Activated CD8-positive, alpha-beta T cell treated with anti-CD3 and anti-CD28 coated beads, Interleukin-2, amount 10 ng/mL, durations not matched to agents 7 days and 5 days (primary cell): ENCODE data around the gene RGS9. TPM values are rescaled to one million over a fixed set of nuclear protein-coding genes. Genes with fewer than 3 reads are reported as not detected.

Source experiments
- ATAC-seq: fragments of 150-1000 bp; cut with Tn5 transposase; one replicate; pipeline ENCODE4 v1.10.0; 2021; ENCODE audit warnings: moderate library complexity
- CTCF ChIA-PET: fragments of 350-600 bp; sonication (Branson Sonifier 250); formaldehyde crosslinking; loops from one replicate; lab custom pipeline; 2021; ENCODE audit warnings: antibody characterized with exemption; lab: Charles Lee
- POLR2A ChIA-PET: fragments of 350-600 bp; sonication (Branson Sonifier 250); formaldehyde crosslinking; loops from one replicate; lab custom pipeline; 2021; ENCODE audit warnings: antibody characterized with exemption; lab: Charles Lee
- DNase-seq: peaks from one replicate; pipeline ENCODE4 v3.0.0-alpha.2; 2020
- H3K27ac Mint-ChIP-seq: one replicate; pipeline ENCODE4 v1.8.0; 2021; ENCODE audit warnings: mild to moderate bottlenecking, mixed read lengths
- H3K27me3 Mint-ChIP-seq: one replicate; pipeline ENCODE4 v1.8.0; 2021; ENCODE audit warnings: low read depth, mixed read lengths
- H3K36me3 Mint-ChIP-seq: one replicate; pipeline ENCODE4 v1.8.0; 2021; ENCODE audit warnings: low read depth, mixed read lengths
- H3K4me1 Mint-ChIP-seq: one replicate; pipeline ENCODE4 v1.8.0; 2021; ENCODE audit warnings: low read depth, mixed read lengths
- H3K4me3 Mint-ChIP-seq: one replicate; pipeline ENCODE4 v1.8.0; 2021; ENCODE audit warnings: mild to moderate bottlenecking, mixed read lengths
- H3K9me3 Mint-ChIP-seq: one replicate; pipeline ENCODE4 v1.8.0; 2022; ENCODE audit warnings: mixed read lengths; ENCODE audit not compliant: insufficient read depth
- total RNA-seq, 2 experiments: library from RNA; stranded (reverse); gene quantifications; one replicate each; pipeline ENCODE4 v1.2.3, GENCODE V29; 2021

Gene RGS9
- total RNA-seq, 2 experiments from 2014 or later, result 4.8 to 5.7 TPM

DNA sequence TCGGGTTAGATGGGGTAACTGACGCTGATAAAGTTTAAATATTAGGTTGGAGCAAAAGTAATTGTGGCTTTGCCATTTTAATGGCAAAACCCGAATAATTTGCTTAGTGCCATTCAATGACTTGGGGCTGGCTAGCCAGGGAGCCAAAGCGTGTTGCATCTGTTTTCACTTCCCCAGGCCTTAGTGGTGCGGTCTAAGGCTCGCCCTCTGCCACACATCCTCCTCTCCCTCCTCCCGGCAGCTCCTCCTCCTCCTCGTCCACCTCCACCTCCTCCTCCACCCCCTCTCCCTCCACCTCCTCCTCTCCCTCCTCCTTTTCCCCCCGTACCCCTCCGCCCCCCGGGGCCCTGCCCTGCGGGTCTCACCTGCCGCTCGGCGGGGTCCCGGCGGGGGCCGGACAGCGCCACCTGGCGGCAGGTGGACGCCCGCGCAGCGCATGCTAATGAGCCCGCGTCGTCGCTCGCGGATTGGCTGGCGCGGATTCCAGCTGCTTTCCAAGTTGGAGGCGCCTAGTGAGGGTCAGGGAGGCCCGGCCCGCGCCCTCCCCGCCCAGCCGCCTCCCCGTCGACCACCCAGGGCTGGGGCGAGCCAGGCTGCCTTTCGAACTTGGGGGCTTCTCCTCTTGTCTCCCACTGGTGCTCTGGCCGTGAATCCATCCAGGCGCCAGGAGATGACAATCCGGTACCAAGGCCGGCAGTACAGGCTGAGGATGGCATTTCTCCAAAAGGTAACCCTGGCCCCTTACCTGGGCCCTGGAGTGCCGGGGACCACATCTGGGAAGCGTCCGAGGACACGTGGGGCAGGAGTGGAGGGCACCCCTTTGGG, 36.6 kb upstream of the RGS9 start:
- POLR2A ChIA-PET, result interaction anchor here (0.6 to 1.8 kb wide), 5 partner anchors 22 to 115 kb away, joined by 3 to 6 read pairs (median 4); no protein-coding TSS in a partner anchor

DNA sequence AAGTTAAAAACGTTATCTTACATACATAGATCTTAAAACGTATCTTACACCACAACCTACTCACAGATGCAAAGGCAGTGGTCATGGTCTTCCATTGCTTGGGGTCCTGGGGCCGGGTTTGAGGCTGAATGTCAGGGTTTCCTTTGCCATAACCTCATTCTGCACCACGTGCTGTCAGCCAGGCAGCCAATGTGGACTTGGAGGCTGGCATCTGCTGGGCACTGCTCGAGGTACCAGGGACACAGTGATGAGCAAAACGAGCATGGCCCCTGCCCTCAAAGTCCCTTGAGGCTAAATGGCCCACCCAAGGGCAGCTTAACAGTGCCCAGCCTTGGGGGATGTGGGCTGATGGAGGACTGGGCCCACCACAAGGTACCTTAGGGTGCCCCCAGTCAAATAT, 35.8 kb upstream of the RGS9 start:
- Mint-ChIP-seq H3K9me3 (no peaks in the 10 kb centered on the region), H3K4me3 (peak overlapping the region; percentile 72), H3K4me1 (peaks cover 13% of the 10 kb centered on the region), H3K27me3 (peaks cover 7% of the 10 kb centered on the region), H3K36me3 (no peaks in the 10 kb centered on the region), H3K27ac (no peak overlapping the region)
- no peak for ATAC-seq
- no peak for DNase-seq
- ChIA-PET CTCF (interaction anchor here (0.8 to 5.1 kb wide), 26 partner anchors 8 to 182 kb away, joined by 3 to 40 read pairs (median 5); partner anchors contain the start of genes GNA13, LRRC37A3 and RGS9), POLR2A (interaction anchor here (0.9 to 1.8 kb wide), 2 partner anchors 82 to 116 kb away, joined by 3 to 6 read pairs; no protein-coding TSS in a partner anchor)

More for the DNA sequence above, 36.6 kb upstream of the RGS9 start:
- ATAC-seq (peak; percentile 94), DNase-seq (peak; percentile 84)
- H3K4me1 Mint-ChIP-seq, result peaks cover 18% of the 10 kb centered on the region
- CTCF ChIA-PET, result interaction anchor here (0.6 to 5.1 kb wide), 49 partner anchors 8 to 319 kb away, joined by 3 to 40 read pairs (median 4); partner anchors contain the start of genes GNA13, LRRC37A3 and RGS9
- no peaks in the 10 kb centered on the region for H3K36me3 Mint-ChIP-seq
- H3K27ac Mint-ChIP-seq, result peak overlapping the region; percentile 81
- peak overlapping the region; percentile 72 for H3K4me3 Mint-ChIP-seq
- H3K27me3 Mint-ChIP-seq, result peaks cover 7% of the 10 kb centered on the region
- no peaks in the 10 kb centered on the region for H3K9me3 Mint-ChIP-seq

DNA sequence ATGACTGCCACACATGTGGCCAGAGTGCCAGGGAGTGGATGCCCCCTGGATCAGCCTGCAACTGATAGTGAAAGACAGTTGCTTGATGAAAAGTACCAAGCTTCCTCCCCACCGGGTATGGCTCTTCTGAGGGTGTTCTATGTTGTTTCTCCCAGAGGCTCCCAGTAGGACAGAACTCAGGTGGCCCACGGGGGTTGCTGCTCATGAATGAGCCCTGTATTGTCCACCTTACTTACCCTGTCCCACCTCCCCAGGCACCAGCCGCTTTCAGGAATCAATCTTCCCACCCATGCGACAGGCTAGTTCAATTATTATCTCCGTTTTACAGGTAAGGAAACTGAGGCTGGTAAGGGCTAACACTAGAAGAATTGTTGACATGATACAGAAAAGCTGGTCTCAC, 34.9 kb upstream of the RGS9 start:
- Mint-ChIP-seq H3K4me3 (no peak overlapping the region), H3K36me3 (no peaks in the 10 kb centered on the region), H3K4me1 (peaks cover 13% of the 10 kb centered on the region), H3K27ac (no peak overlapping the region), H3K27me3 (peaks cover 4% of the 10 kb centered on the region), H3K9me3 (no peaks in the 10 kb centered on the region)
- ATAC-seq, result no peak
- ChIA-PET POLR2A (no interaction called here), CTCF (interaction anchor here (0.8 to 5.1 kb wide), 6 partner anchors 15 to 89 kb away, joined by 3 to 40 read pairs (median 13); partner anchors contain the start of gene RGS9)
- no peak for DNase-seq

GRCh38 chr17:65102788-65103187, 34.4 kb upstream of the RGS9 start:
- H3K9me3 Mint-ChIP-seq, result no peaks in the 10 kb centered on the region
- peaks cover 8% of the 10 kb centered on the region for H3K27me3 Mint-ChIP-seq
- H3K36me3 Mint-ChIP-seq, result no peaks in the 10 kb centered on the region
- DNase-seq, result no peak
- CTCF ChIA-PET, result interaction anchor here (0.8 to 5.1 kb wide), 4 partner anchors 18 to 89 kb away, joined by 3 to 40 read pairs (median 16); partner anchors contain the start of gene RGS9
- ATAC-seq, result no peak
- no peak overlapping the region for H3K4me3 Mint-ChIP-seq
- POLR2A ChIA-PET, result no interaction called here
- no peak overlapping the region for H3K27ac Mint-ChIP-seq
- peaks cover 13% of the 10 kb centered on the region for H3K4me1 Mint-ChIP-seq

- POLR2A ChIA-PET, result no interaction called here
These were observed 33.7 kb upstream of the RGS9 start for GRCh38 chr17:65103431-65103830.

DNA sequence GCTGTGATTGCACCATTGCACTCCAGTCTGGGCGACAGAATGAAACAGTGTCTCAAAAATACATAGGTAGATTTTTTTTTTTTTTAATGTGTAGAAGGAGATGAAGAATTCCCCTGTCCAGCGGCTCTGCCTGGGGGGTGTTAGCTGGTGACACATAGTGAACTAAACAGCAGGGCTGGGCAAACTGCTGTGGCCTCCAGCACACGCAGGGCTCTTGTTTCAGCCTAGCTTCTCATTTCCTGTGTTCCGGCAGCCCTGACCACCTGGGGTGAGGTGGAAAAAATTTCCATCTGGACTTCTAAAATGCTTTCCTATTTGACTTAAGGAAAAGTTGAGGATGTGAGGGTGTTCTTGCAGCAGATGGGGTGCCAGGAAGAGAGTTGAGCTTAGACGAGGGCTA, 33.3 kb upstream of the RGS9 start:
- POLR2A ChIA-PET, result no interaction called here
- H3K27ac Mint-ChIP-seq, result no peak overlapping the region
- H3K4me3 Mint-ChIP-seq, result no peak overlapping the region

More at GRCh38 chr17:65103431-65103830, 33.7 kb upstream of the RGS9 start:
- Mint-ChIP-seq H3K4me1 (peaks cover 13% of the 10 kb centered on the region), H3K27me3 (peaks cover 11% of the 10 kb centered on the region), H3K36me3 (no peaks in the 10 kb centered on the region), H3K9me3 (no peaks in the 10 kb centered on the region), H3K27ac (no peak overlapping the region), H3K4me3 (no peak overlapping the region)
- DNase-seq, result no peak
- CTCF ChIA-PET, result interaction anchor here (0.7 to 5.1 kb wide), 2 partner anchors 13 to 32 kb away, joined by 3 to 40 read pairs; partner anchors contain the start of gene RGS9
- ATAC-seq, result no peak

DNA sequence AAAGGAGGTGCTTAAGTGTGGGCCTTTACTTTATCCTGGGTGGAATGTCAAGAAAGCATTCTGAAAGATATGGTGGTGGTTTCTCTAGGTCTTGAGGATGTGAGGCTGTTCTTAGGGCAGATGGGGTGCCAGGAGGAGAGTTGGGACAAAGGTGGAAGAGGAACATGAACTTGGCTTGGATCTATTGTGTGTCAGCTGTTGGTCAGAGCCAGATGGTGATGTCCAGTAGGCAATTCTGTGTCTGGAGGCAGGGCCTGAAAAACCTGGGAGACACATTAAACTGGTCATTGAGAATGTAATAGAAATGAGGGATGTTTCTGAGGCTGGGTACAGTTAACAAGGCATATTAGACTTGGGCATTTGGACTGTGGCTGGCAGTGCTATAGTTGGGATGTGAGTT, 32.6 kb upstream of the RGS9 start:
- ChIA-PET POLR2A (no interaction called here), CTCF (interaction anchor here (0.5 kb wide), 1 partner anchor 127 kb away, joined by 3 read pairs; no protein-coding TSS in a partner anchor)
- Mint-ChIP-seq H3K4me1 (peaks cover 13% of the 10 kb centered on the region), H3K27ac (no peak overlapping the region), H3K4me3 (no peak overlapping the region), H3K27me3 (peaks cover 19% of the 10 kb centered on the region), H3K36me3 (no peaks in the 10 kb centered on the region), H3K9me3 (no peaks in the 10 kb centered on the region)
- ATAC-seq (no peak), DNase-seq (no peak)

More for the DNA sequence above, 33.3 kb upstream of the RGS9 start:
- no peaks in the 10 kb centered on the region for H3K36me3 Mint-ChIP-seq
- no peak for ATAC-seq
- H3K4me1 Mint-ChIP-seq, result peaks cover 13% of the 10 kb centered on the region
- CTCF ChIA-PET, result interaction anchor here (0.5 to 5.1 kb wide), 3 partner anchors 12 to 126 kb away, joined by 3 to 40 read pairs (median 3); partner anchors contain the start of gene RGS9
- no peak for DNase-seq
- peaks cover 14% of the 10 kb centered on the region for H3K27me3 Mint-ChIP-seq
- no peaks in the 10 kb centered on the region for H3K9me3 Mint-ChIP-seq

- Mint-ChIP-seq H3K4me1 (peaks cover 11% of the 10 kb centered on the region), H3K27ac (no peak overlapping the region), H3K4me3 (no peak overlapping the region), H3K36me3 (no peaks in the 10 kb centered on the region), H3K27me3 (peaks cover 22% of the 10 kb centered on the region), H3K9me3 (no peaks in the 10 kb centered on the region)
- ATAC-seq (no peak), DNase-seq (no peak)
- CTCF ChIA-PET, result no interaction called here
- POLR2A ChIA-PET, result no interaction called here
These were observed 32.2 kb upstream of the RGS9 start for GRCh38 chr17:65104973-65105372.

GRCh38 chr17:65108152-65108551, 29.0 kb upstream of the RGS9 start:
- H3K36me3 Mint-ChIP-seq, result no peaks in the 10 kb centered on the region
- peaks cover 28% of the 10 kb centered on the region for H3K27me3 Mint-ChIP-seq
- H3K4me3 Mint-ChIP-seq, result no peak overlapping the region
- H3K27ac Mint-ChIP-seq, result no peak overlapping the region
- ATAC-seq (no peak), DNase-seq (no peak)
- no peaks in the 10 kb centered on the region for H3K4me1 Mint-ChIP-seq
- no peaks in the 10 kb centered on the region for H3K9me3 Mint-ChIP-seq
- POLR2A ChIA-PET, result no interaction called here
- CTCF ChIA-PET, result no interaction called here

DNA sequence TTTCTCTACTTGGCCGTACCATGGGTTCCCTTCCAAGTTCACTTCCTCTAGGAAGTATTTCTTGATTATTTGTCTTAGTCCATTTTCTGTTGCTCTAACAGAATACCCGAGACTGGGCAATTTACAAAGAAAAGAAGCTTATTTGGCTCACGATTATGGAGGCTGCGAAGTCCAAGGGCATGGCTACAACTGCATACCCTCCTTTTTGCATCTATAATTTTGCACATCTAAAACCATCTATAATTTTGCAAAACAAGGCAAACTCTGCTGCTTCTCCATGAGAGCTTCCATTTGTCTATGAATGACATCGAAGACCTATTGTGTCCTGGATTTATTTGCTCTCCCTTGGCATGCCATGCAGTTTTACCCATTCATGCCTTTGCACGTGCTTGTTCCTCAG, 27.6 kb upstream of the RGS9 start:
- Mint-ChIP-seq H3K27ac (no peak overlapping the region), H3K9me3 (no peaks in the 10 kb centered on the region), H3K36me3 (no peaks in the 10 kb centered on the region), H3K27me3 (peaks cover 32% of the 10 kb centered on the region), H3K4me3 (no peak overlapping the region), H3K4me1 (no peaks in the 10 kb centered on the region)
- no peak for DNase-seq
- ATAC-seq, result no peak
- ChIA-PET POLR2A (no interaction called here), CTCF (interaction anchor here (0.6 to 2.0 kb wide), 4 partner anchors 9 to 148 kb away, joined by 3 to 9 read pairs (median 4); no protein-coding TSS in a partner anchor)

DNA sequence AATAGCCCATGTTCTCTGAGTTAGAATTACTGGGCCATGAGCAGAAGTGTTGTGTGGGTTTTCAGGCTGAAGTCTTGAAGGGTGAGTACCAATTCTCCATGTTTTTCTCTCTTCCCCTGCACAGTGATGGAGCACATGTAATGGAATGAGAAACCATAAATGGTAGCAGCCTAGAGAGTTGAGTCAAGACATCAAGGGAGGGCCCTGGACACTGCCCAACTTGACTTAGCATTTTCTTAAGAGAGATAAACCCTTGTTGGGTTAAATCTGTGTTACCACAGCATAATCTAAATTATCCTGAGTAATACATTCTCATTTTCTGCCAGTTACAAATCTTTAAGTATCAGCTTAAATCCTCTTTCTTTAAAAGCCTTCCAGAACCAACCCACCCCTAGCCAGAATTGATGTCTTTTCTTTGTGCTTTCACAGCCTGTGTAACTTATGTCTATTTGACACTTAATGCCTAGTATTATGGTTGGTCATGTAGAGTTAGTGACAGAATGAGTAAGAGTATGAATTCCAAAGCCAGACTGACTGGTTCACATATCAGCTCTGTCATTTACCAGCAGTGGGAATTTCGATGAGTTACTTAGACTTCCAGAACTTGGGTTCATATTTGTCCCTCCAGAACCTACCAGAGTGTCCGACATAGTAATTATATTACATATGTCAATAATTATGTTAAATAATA, 27.0 kb upstream of the RGS9 start:
- ATAC-seq (no peak), DNase-seq (no peak)
- no peak overlapping the region for H3K4me3 Mint-ChIP-seq
- H3K27ac Mint-ChIP-seq, result no peak overlapping the region
- H3K36me3 Mint-ChIP-seq, result no peaks in the 10 kb centered on the region
- peaks cover 32% of the 10 kb centered on the region for H3K27me3 Mint-ChIP-seq
- POLR2A ChIA-PET, result no interaction called here
- CTCF ChIA-PET, result interaction anchor here (0.6 to 2.0 kb wide), 3 partner anchors 9 to 148 kb away, joined by 3 to 9 read pairs (median 4); no protein-coding TSS in a partner anchor
- no peaks in the 10 kb centered on the region for H3K9me3 Mint-ChIP-seq
- H3K4me1 Mint-ChIP-seq, result no peaks in the 10 kb centered on the region
